ENCODE results near the gene TBC1D14. TPM values are rescaled to one million over a fixed set of nuclear protein-coding genes. Genes with fewer than 3 reads are reported as not detected.

The TBC1D14 gene
- total and polyA plus RNA-seq, 9 of the 15 experiments (the other 6 are each of a cell fraction or from before 2014, with no cell fraction given) = 2.1 to 59.6 (median 44.8) TPM

- no peak for TF ChIP-seq E2F5 (CRISPR knock-in tag; IDR thresholded peaks at IDR 0.05)
- TF ChIP-seq GTF2F1 (IDR thresholded peaks at IDR 0.05; ENCODE audit: low read depth, low read length) = no peak
- peak; percentile 77; the same call in 1 of the 2 replicates for TF ChIP-seq PHF8 (IDR thresholded peaks at IDR 0.05; ENCODE audit: borderline replicate concordance, low read length)
- TF ChIP-seq RBM17 (IDR thresholded peaks at IDR 0.05; ENCODE audit: borderline replicate concordance, low read depth, low read length) = no peak
- no peak for TF ChIP-seq KLF16 (IDR thresholded peaks at IDR 0.05)
- TF ChIP-seq HMGXB4 (CRISPR knock-in tag; IDR thresholded peaks at IDR 0.05) = 0 out of 2 replicates have a peak, but pooled peaks have one; percentile 6
- 0 out of 2 replicates have a peak, but pooled peaks have one; percentile 33 for TF ChIP-seq TAF7 (tag; IDR thresholded peaks at IDR 0.05)
- no peak for TF ChIP-seq ZNF143 (CRISPR knock-in tag; IDR thresholded peaks at IDR 0.05)
- TF ChIP-seq ZMIZ1 (IDR thresholded peaks at IDR 0.05; ENCODE audit: low read depth in 2 of 2, low read length in 2 of 2) = no peak
- TF ChIP-seq PRPF4 (IDR thresholded peaks at IDR 0.05; ENCODE audit: insufficient read depth, low read depth, low read length, poor library complexity, severe bottlenecking) = no peak
- no peak for TF ChIP-seq ZBTB12 (CRISPR knock-in tag; IDR thresholded peaks at IDR 0.05)
- TF ChIP-seq ETV6 (IDR thresholded peaks at IDR 0.05; ENCODE audit: borderline replicate concordance in 1 of 2, low read depth in 2 of 2, low read length in 1 of 2) = no peak
- no peak for TF ChIP-seq ETV6 (CRISPR knock-in tag; IDR thresholded peaks at IDR 0.05; ENCODE audit: borderline replicate concordance)
- TF ChIP-seq MBD1 (CRISPR knock-in tag; IDR thresholded peaks at IDR 0.05) = no peak
- TF ChIP-seq POLR2G (IDR thresholded peaks at IDR 0.05; ENCODE audit: low read depth, low read length) = peak; percentile 86
- TF ChIP-seq BRCA1 (IDR thresholded peaks at IDR 0.05) = no peak
- no peak for TF ChIP-seq BRCA1 (CRISPR knock-in tag; IDR thresholded peaks at IDR 0.05)
These were observed 158.7 kb downstream of the TBC1D14 start (continued) for GRCh38 chr4:7068279-7068842.

All from K562 (cell line).